NCI-H1694 treated with DMSO at 0.1 percent for 48 hours (cell line): ENCODE data around the gene ADAM12.
"Not testable (repeated sequence)": the region's sequence is repeated elsewhere in the genome, so short reads cannot be mapped to it uniquely, and the experiment has no call there.

ENCODE experiments used
- DNase-seq: peaks from one replicate; lab custom pipeline; 2025; lab: John Stamatoyannopoulos, UW

Gene ADAM12

GRCh38 chr10:126049759-126050700, 338.2 kb downstream of the ADAM12 start:
- no peak for DNase-seq

GRCh38 chr10:126047749-126048148, 340.5 kb downstream of the ADAM12 start:
- not testable (repeated sequence) for DNase-seq

DNA sequence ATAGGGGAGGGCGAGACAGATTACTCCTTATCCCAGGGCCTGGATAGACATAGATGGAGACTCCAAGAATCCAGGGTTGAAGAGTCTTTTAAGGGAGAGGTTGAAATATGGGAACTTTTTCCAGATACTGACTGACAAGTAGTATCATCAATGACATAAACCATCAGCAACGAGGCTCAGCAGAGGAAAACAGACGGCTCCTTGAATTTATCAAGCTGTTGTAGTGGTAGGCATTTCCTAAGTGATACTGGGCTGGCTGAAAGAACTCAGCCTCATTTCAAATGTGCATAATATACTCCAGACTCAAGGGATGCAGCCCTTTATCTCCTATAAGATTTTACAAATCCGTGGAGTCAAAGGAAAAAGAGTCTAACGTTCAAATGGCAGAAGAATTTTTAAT, 341.4 kb downstream of the ADAM12 start:
- no peak for DNase-seq

DNA sequence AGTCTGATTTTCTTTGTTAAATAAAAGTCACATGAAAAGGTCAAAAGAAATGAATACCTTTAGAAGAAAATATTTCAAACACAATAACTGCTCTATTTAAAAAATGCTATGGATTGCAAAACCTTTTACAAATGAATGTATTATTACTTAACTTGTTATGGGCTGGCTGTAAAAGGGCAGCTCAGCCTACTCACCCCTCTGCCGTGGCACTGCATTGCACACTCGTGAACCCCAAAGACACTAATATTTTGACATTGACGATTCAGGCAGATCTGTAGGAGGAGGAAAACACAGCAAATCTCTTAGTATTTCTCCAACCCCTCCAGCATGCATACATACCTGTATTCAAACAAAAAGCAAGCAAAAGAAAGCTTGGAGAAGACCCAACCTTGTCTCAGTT, 342.4 kb downstream of the ADAM12 start:
- DNase-seq = no peak

DNA sequence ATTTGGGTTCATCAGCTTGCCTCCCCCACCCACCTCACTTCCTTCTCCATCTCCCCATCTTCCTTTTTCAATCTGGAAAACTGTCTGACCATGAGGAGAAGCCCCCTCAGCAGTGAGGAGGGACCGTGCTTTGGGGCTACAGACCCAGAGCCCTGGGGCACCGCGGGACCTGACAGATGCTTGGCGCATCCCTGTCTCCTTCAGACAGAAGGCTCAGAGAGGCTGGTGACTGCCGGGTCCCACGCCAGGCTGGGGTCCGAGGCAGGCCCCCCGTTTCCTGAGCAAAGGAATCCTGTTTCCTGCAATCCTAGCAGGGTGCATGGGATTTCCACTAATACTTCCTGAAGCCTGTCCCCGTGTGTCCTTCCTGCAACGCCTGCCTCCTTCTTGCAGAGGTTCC, 344.9 kb downstream of the ADAM12 start:
- DNase-seq = no peak

DNA sequence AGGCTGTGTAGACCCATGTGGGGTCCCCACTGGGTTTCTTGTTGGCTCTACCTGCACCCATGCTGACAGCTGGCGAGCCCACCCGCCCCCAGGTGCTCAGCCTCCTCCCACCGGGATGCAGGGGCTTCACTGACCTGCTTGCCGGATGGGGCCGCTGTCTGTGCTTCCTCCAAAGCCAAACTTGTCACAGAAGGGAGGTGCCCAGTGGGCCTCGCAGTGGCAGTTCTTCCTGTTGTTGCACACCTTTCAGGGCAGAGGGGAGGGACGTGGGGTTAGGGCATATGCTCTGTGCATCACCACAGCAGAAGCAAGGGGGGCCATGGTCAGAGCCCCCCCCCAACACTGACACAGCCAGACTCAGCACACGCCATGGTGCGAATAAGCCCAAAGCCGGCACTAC, 345.4 kb downstream of the ADAM12 start:
- DNase-seq = no peak

- no peak for DNase-seq
These were observed 345.9 kb downstream of the ADAM12 start for GRCh38 chr10:126042354-126042753.

DNA sequence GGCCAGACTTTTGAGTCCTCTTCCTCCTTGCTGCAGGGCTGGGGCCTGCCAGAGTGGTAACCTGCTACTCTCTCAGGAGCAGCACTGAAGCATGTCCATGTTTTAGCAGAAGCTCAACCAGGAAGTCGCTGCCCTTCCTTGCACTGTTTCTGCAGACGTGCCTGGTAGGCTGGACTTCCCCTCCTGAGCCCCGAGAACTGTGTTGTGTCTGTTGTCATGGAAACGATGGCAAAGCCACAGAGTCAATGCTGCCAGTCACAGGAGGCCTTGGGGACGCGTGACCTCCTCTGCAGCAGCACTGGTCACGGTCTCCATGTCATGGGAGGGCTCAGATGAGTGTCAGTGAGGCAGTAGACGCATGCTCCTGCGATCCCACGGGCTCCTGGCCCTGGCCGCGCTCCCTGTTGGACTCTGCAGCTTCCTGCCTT, 346.5 kb downstream of the ADAM12 start:
- no peak for DNase-seq

- DNase-seq = no peak
These were observed 347.2 kb downstream of the ADAM12 start for GRCh38 chr10:126041117-126041516.

DNA sequence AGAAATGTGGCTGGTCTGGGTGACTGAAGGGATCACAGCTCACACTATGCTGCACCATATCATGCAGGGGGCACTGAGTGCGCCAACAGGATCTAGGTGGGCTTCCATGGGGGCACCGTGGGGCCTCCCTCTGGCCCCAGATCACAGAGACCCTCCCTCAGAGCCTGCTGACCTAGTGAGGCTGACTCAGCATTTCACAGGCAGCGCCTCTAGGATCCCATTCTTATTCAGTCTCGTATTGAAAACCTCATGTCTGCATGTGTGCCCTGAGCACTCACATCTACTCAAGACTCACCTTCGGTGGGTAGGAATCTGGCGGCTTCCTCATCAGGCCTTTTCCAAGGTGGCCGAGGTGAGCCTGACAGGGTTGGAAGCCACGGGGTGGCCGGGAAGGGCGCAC, 350.3 kb downstream of the ADAM12 start:
- no peak for DNase-seq

- no peak for DNase-seq
These were observed 351.8 kb downstream of the ADAM12 start for GRCh38 chr10:126036515-126036914.

DNA sequence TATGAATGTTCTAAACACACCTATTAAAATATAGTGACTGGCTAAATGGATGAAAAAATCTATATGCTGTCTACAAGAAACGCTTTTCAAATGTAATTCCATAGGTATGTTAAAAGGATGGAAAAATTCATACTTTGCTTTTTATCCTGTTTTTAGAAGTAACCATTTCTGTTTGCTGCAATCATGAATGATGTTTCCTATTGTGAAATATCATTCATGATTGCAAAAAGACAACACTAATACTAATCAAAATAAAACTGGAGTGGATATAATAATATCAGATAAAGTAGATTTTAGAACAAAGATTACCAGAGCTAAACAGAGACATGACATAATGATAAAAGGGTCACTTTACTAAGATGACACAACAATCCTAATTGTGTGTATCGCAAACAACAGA, 353.7 kb downstream of the ADAM12 start:
- no peak for DNase-seq

- no peak for DNase-seq
These were observed 358.3 kb downstream of the ADAM12 start for GRCh38 chr10:126029999-126030398.

DNA sequence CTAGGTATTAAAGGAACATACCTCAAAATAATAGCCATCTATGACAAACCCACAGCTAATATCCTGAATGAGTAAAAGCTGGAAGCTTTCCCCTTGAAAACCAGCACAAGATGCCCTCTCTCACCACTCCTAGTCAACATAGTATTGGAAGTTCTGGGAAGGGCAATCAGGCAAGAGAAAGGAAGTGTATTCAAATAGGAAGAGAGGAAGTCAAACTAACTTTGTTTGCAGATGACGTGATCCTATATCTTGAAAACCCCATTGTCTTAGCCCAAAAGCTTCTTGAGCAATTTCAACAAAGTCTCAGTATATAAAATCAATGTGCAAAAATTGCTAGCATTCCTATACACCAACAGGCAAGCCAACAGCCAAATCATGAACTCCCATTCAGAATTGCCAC, 360.6 kb downstream of the ADAM12 start:
- DNase-seq = no peak

DNA sequence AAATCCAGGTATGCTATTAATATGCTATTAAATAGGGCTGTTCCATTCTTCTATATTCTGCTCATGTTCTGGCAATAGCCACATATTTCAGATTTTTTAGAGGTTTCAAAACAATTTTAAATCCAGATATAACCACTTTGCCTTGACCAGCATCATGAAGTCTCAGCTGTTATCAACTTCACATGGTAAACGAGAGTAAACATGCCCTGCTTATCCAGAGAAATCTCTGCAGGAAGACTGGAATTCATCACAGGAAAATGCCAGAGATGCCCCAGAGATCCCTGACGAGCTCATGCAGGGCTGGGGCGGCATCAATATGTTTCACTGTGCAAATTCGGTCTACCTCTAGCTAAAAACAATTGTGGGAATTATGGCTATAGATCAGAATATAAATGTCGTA, 365.4 kb downstream of the ADAM12 start:
- no peak for DNase-seq

GRCh38 chr10:126021833-126022500, 366.3 kb downstream of the ADAM12 start:
- DNase-seq = no peak

DNA sequence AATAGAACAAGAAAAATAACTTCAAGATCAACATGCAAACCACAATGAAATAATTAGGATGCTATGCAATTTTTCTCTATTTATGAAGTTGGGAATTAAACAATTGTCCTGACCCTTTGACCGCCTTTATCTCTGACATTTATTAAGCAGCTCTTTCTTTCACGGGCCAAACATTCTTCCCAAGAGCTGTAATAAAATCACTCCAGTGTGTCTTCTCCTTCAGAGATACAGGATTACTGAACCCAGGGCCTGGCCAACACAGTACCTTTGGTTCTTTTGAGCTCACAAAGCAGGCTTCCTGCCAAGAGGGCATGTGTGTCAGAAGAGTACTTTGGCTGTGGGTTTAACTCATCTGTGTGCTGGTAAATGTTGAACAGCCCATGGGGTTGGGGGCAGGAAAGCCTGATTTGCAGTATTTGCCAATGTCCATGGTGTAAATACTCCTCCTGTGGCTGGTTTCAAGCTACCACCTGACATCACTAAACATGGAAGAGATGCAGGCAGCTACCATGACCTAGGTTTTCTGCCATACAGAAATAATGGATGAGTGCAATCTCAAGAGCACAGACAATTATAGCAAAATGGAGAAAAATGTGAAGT, 370.2 kb downstream of the ADAM12 start:
- DNase-seq = no peak

GRCh38 chr10:126016882-126017281, 371.4 kb downstream of the ADAM12 start:
- DNase-seq = no peak

DNA sequence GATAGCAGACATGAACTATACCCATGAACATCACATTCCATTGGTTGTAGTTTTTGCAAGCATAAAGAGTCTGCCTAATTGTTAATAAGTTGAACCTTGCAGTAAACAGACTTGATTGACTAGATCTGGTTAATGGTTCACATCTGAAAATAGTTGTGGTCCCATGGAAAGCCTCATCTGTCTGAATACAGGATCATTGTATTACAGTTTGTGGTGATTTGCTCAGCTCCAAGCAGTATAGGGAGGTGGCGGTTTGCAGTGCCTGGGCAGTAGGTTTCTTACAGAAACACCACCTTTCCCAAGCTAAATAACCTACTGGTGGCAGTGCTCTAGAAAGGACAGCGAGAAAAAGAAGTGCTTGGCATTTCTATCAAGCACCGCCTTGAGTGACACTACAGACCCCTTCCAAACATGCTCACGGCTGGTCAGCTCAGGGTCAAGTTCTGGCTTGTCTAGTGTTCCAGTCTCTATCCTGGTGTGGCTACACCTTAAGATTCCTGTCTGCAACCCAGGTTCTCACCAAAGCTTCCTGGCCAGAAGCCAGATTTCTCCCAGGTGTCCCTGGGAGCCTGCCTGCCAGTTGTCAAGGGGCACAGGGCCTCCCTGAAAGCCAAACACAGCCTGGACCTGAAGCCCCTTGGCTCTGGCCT, 372.0 kb downstream of the ADAM12 start:
- no peak for DNase-seq

DNA sequence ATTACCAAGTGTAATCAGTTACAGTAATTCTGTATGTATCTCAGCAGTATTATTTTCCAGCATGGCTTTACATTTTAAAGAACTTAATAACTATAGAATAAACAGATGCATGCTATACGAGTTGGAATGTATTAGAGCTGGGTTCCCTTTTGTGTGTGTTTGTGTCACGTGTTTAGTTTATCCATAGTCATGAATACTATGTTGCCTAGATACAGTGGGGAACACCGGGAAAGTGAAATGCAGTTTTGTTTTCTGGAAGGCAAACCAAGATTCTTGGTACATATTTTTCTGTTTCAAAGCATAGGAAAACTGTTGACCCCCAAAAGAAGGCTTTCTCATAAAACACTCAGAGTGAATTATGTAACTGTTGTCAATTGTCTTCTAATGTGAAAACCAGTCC, 372.9 kb downstream of the ADAM12 start:
- no peak for DNase-seq

- no peak for DNase-seq
These were observed 374.0 kb downstream of the ADAM12 start for GRCh38 chr10:126014309-126014708.

GRCh38 chr10:126013489-126014281, 374.6 kb downstream of the ADAM12 start:
- no peak for DNase-seq
